ENCODE results near the gene SLC26A1. TPM values are rescaled to one million over a fixed set of nuclear protein-coding genes. Genes with fewer than 3 reads are reported as not detected.

SLC26A1 gene
- total and polyA plus RNA-seq, 2 of the 13 experiments (the other 11 are each of a cell fraction or from before 2014, with no cell fraction given): 5.4 to 22.9 TPM

GRCh38 chr4:948101-948935 is 44.9 kb downstream of the SLC26A1 start (continued):
- TF ChIP-seq TOE1 (CRISPR knock-in tag; IDR thresholded peaks at IDR 0.05) (no peak), PITX1 (CRISPR knock-in tag; IDR thresholded peaks at IDR 0.05) (no peak)

GRCh38 chr4:947491-947971 is 45.7 kb downstream of the SLC26A1 start:
- H3K9me3 ChIP-seq (ENCODE audit: low read length): no peaks in the 10 kb centered on the region
- 89% methylated on average over 5 of the region's 19 CpGs for WGBS (ENCODE audit: low lambda C conversion rate)
- H3K27ac ChIP-seq (ENCODE audit: extremely low read length, insufficient read depth, low read length): no peak overlapping the region
- BruUV-seq (replicated peaks): no TSS peak
- ChIA-PET POLR2A (no interaction called here), CTCF (ENCODE audit: low intra/inter-chr PET ratio, low total read pairs) (no interaction called here)
- H3K4me2 ChIP-seq (ENCODE audit: low read depth, low read length): no peak overlapping the region
- H3K4me3 ChIP-seq (replicated peaks in 1 of 3; ENCODE audit: insufficient read depth in 1 of 3, low read depth in 2 of 3, low read length in 3 of 3): no peak overlapping the region
- no peaks in the 10 kb centered on the region for H3K36me3 ChIP-seq (replicated peaks in 1 of 2; ENCODE audit: control insufficient read depth in 1 of 2, insufficient read depth in 2 of 2, low read length in 2 of 2)
- intact Hi-C loops (cut with micrococcal nuclease; ENCODE audit: unreplicated experiment) (no loop called here), in situ Hi-C loops (cut with HindIII; ENCODE audit: extremely low pct_ligation_motif_present, low pct_unique_long_range_greater_than_20kb) (no loop called here)
- ATAC-seq (no peak), FAIRE-seq (no peak), DNase-seq (ENCODE audit: low spot score) (no peak)
- H3K79me2 ChIP-seq (ENCODE audit: insufficient read depth, low read length): no peaks in the 10 kb centered on the region
- H2AFZ ChIP-seq (ENCODE audit: low read length): no peak overlapping the region
- H3K4me1 ChIP-seq (ENCODE audit: insufficient read depth, low read length): peaks cover 31% of the 10 kb centered on the region
- no peaks in the 10 kb centered on the region for H4K20me1 ChIP-seq (ENCODE audit: insufficient read depth, low read length)
- TF ChIP-seq HNRNPH1 (optimal IDR thresholded peaks at IDR 0.05; ENCODE audit: low read depth, low read length): no peak
- no peak for TF ChIP-seq ZNF441 (CRISPR knock-in tag; IDR thresholded peaks at IDR 0.05; ENCODE audit: borderline replicate concordance)
- TF ChIP-seq, protein P1, sequence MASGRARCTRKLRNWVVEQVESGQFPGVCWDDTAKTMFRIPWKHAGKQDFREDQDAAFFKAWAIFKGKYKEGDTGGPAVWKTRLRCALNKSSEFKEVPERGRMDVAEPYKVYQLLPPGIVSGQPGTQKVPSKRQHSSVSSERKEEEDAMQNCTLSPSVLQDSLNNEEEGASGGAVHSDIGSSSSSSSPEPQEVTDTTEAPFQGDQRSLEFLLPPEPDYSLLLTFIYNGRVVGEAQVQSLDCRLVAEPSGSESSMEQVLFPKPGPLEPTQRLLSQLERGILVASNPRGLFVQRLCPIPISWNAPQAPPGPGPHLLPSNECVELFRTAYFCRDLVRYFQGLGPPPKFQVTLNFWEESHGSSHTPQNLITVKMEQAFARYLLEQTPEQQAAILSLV (CRISPR knock-in tag; IDR thresholded peaks at IDR 0.05; ENCODE audit: borderline replicate concordance): no peak
- TF ChIP-seq ZC3H4 (CRISPR knock-in tag; IDR thresholded peaks at IDR 0.05; ENCODE audit: borderline replicate concordance): no peak
- no peak for TF ChIP-seq ZNF432 (CRISPR knock-in tag; IDR thresholded peaks at IDR 0.05; ENCODE audit: borderline replicate concordance)
- no peak for TF ChIP-seq STAG1 (CRISPR knock-in tag; IDR thresholded peaks at IDR 0.05)
- TF ChIP-seq ZNF264 (CRISPR knock-in tag; IDR thresholded peaks at IDR 0.05): no peak
- TF ChIP-seq ZNF570 (CRISPR knock-in tag; IDR thresholded peaks at IDR 0.05; ENCODE audit: borderline replicate concordance): no peak
- no peak for TF ChIP-seq ZBTB43 (CRISPR knock-in tag; conservative IDR thresholded peaks at IDR 0.05)
- no peak for TF ChIP-seq TOE1 (CRISPR knock-in tag; IDR thresholded peaks at IDR 0.05)
- no peak for TF ChIP-seq POGZ (CRISPR knock-in tag; IDR thresholded peaks at IDR 0.05)
- no peaks in the 10 kb centered on the region for H3K27me3 ChIP-seq (ENCODE audit: control insufficient read depth in 1 of 2, insufficient read depth in 2 of 2, low read length in 2 of 2)
- no peak overlapping the region for H3K9ac ChIP-seq (ENCODE audit: insufficient read depth, low read depth, low read length)

Data from HepG2 (cell line).